ENCODE measurements around the gene PLA2G4A.

GRCh38 chr1:186967656-186968394, 139.1 kb downstream of the PLA2G4A start:
- TF ChIP-seq, protein P1, sequence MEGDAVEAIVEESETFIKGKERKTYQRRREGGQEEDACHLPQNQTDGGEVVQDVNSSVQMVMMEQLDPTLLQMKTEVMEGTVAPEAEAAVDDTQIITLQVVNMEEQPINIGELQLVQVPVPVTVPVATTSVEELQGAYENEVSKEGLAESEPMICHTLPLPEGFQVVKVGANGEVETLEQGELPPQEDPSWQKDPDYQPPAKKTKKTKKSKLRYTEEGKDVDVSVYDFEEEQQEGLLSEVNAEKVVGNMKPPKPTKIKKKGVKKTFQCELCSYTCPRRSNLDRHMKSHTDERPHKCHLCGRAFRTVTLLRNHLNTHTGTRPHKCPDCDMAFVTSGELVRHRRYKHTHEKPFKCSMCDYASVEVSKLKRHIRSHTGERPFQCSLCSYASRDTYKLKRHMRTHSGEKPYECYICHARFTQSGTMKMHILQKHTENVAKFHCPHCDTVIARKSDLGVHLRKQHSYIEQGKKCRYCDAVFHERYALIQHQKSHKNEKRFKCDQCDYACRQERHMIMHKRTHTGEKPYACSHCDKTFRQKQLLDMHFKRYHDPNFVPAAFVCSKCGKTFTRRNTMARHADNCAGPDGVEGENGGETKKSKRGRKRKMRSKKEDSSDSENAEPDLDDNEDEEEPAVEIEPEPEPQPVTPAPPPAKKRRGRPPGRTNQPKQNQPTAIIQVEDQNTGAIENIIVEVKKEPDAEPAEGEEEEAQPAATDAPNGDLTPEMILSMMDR (conservative IDR thresholded peaks at IDR 0.05 in 1 of 2, IDR thresholded peaks at IDR 0.05 in 1 of 2; ENCODE audit: low read depth in 1 of 2, low read length in 2 of 2) = no peak
- no peak for TF ChIP-seq EZH2 (IDR thresholded peaks at IDR 0.05; ENCODE audit: low read length, missing control alignments)

All from fibroblast of lung (primary cell).